ENCODE data around the gene C1orf87.
"Not testable (repeated sequence)": the region's sequence is repeated elsewhere in the genome, so short reads cannot be mapped to it uniquely, and the experiment has no call there.

The C1orf87 gene

DNA sequence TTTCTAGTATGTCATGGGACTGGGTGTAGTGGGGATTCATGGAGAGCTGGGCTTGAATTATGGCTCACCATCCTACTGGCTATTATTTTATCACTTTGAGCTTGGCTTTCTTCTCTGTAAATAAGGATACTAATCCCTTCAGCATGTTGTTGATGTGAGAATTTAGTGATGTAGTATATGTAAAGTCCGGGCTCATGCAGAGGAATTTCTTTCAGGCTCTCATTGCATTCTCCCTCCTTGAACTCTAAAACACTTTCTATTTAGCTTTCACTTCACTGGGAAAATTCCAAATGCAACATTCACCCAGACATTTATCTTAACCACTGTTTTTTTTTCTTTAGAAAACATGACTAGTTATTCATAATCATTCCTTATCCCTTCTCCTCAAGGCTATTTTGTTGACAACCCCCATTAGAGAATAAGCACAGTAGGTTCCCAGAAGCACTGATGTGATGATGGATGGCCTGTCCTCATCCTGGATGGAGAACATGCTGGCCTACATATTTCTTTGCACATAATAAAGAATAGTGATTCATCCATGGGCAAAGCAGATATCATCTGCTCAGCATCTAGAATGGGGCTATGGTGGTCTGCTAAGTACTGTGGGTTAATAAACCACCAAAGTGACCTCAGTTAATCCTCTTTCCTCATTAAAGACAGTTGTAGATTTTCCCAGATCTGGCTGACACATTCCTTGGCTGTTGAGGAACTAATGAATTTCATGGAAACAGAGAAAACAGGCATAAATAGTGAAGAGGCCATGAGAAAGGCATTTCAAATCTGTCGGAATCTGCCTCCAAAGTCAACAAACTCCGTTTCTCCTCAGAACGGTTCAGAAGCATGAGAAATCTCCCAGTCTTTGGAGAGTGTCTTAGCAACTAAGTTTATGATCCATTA is 79.0 kb downstream of the C1orf87 start:
- DNase-seq (ENCODE audit: low spot score): no peak

DNA sequence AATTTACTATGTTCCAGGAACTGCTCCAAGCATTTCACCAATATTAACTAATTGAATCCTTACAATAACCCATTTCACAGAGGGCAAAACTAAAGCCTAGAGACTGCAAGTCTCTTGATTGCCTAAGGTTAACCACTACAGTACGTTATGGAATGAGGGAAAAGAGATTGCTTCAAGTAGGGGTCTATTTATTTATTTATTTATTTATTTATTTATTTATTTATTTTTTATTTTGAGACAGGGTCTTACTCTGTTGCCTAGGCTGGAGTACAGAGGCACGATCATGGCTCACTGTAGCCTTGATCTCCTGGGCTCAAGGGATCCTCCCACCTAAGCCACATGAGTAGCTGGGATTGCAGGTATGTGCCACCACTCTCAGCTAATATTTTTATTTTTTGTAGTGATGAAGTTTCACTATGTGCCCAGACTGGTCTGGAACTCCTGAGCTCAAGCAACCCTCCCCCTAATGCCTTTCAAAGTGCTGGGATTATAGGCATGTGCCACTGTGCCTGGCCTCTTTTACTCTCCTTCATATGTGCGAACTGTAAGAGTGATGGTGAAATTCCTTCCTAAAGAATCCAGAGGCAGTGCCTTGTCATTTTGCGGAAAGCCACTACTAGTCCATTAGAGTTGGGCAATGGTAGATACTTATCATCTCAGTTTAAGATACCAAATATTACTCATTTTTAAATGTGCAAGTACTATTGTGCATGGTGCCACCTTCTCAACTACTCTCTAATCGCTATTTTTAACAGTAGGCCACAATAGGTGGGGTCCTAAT is 81.3 kb downstream of the C1orf87 start:
- DNase-seq (ENCODE audit: low spot score): no peak

DNA sequence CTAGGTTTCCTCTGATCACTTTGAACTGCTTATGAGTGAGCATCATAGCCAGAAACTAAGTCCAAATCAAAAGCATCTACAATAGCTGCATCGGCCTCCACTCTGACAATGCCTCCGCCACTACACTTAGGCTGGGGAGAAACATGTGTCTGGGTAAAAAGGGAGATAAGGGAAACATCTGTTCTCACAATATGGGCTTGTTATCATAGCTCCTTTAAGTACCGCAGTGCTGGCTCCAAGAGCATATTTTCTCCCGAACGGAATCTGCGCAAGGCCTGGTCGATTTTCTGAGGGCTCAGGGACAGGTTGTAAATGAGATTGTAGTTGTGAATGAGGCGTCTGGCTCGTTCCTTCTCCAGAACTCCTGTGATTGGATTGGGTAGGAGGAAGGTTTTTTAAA is 83.1 kb downstream of the C1orf87 start:
- no peak for DNase-seq (ENCODE audit: low spot score)

DNA sequence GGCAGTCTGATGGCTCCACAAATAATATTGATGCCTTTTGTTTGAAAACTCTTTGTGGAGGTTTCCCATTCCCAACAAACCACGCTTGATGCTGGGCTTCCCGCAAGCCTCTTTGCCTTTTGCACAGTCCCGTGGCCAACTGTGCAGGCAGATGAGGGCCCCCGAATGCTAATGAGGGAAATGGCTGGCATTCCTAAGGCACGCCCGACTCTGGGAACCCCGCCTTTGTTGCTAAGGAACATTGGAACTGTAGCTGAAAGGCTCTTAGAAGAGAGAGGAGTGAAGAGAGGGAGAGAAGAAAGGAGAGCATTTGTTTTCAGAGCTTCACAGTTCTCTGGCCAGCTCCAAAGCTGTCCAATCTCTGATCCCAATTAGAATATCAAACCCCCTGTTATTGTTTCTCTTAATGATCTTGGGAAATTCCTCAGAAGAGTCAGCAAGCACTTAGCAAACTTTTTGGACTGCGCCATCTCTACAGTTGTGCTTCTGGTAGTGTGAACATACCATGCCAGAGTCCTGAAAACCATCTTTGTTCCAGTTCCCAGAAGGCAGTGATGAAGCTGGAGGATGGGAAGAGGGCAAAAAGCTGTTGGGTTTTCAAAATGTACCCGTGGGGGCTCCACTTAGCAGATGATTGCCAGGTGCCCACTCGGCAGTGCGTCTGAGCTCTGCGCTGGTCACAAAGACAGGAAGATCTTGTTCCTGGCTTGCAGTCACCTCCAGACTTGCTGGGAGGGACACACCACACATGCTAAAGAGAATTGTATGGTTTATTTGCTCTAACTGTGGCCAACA is 86.9 kb downstream of the C1orf87 start:
- no peak for DNase-seq (ENCODE audit: low spot score)

DNA sequence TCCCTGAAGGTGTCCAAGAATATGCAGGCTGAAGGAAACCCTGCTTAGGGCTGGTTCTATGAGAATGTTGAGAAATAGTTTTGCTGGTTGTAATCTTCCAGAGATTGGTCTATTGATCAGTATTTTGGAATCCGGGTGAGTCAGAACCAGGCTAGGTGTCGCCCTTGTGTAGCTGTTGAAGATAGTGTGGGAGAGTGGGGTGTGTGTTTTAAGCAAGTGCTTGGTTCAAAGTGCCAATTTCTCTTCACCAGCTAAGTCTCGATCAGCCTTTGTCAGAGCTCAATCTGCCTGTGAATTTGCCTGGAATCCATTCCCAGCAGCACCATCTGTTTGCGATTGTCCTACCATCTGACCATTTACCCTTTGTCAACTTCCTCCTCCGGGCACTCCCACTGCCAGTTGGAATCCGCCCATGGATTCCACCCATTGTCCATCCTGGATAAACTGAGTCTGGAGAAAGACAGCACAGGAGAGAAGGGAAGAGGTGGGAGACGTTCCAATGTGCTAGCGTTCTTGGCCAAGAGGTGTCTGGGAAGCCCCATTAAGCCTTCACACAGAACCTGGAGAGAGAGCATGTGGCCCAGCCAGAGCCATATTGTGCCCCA is 87.6 kb downstream of the C1orf87 start:
- DNase-seq (ENCODE audit: low spot score): no peak

DNA sequence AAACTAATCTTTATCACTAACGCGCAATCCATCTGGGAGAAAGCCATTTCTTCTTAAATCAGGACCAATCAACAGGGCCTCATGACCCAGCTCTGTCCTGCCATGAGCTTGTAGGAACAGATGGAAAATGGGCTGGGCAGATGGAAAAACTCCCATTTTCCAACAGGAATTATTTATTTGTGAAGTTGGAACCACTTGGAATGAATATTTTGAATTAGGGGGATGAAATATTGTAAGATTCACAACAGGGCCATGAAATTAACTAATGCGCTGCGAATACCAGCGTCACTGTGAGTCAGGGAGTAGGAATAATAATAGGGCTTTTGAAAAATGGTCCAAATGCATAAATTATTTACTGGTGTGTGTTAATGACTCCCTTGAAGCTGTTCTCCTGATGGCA is 93.9 kb downstream of the C1orf87 start:
- DNase-seq (ENCODE audit: low spot score): no peak

DNA sequence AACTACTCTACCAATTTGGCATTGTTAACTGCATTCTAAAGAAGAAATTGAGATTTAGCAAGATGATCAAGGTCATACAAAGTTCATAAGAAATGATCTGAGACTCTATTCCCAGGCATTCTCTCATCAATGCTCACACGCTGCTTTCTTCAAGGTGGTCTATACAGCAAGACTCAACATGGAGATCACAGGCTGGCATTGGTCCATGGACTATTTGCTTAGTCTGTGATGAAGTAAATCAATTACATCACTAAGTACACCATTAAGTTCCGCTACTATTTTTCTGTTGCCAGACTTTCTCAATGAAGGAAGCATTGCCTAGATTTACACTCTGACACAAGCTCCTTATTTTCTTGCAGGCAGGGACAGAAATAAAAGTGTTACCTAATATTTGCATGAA is 95.1 kb downstream of the C1orf87 start:
- DNase-seq (ENCODE audit: low spot score): no peak

DNA sequence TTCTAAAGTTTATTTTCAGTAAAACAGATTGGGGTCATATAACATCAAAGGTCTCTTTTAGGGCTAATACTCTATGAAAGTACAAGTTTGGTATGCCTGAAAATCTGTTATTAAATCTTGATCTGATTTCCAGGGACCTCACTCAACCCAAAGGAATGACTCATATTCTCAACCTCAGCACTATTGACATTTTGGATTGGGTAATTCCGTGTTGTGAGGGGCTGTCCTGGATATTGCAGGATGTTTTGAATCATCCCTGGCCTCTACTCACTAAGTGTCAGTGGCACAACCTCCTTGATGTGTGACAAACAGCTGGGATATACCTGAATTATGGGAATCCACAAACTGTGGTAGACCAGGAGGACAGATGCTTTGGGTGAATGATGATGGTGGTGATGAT is 95.5 kb downstream of the C1orf87 start:
- no peak for DNase-seq (ENCODE audit: low spot score)

DNA sequence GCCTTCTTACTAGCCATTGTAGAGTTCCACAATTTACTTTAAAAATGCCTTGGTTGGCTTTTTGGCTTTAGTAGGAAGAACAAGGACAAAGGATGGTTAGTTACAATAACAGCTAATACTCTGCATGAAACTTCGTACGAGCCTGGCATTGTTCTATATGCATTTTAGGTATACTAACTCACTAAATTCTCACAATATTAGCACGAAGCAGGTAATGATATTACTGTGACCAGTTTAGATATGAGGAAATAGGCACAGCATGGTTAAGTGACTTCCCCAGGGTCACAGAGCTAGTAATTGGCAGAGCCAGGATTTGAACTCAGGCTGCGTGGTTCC is 96.5 kb downstream of the C1orf87 start:
- no peak for DNase-seq (ENCODE audit: low spot score)

DNA sequence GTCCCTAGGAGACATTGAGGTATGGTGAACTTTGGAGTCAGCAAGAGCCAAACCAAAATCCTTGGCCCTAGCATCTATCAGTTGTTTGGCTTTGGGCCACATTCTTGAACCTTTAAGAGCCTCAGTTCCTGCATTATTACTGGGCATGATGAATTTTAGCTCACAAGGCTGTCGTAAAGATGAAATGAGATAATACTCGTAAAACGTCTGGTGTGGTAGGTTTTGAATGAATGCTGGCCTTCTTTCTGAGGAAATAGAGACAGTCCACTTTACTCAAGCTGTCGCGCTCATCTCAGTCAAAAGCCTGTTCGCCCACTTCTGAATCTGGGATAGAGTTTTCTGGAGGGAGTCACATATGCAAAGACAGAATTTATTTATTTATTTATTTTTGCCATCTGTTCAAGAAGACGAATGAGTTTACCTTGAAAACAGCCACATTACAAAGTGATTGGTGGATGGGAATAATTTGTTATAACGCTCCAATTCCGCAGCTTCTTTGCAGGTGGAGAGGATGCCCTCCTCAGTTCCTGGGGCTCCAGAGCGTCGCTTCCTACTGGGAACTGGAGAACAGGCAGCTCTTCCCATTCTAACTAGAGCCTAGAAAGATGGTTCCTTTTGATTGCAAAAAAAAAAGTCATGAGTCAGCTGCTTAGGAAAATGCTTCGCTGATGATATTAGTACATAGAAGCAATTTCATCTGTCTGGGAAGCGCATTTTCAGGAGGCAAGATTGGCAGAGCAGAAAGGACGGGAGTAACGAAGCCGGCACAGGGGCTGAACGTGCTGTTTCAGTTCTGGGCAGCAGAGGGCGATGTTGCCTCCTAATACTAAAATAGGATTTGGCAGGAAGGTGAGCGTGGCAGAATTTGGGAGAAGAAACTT is 97.1 kb downstream of the C1orf87 start:
- peak; percentile 43 for DNase-seq (ENCODE audit: low spot score)

DNA sequence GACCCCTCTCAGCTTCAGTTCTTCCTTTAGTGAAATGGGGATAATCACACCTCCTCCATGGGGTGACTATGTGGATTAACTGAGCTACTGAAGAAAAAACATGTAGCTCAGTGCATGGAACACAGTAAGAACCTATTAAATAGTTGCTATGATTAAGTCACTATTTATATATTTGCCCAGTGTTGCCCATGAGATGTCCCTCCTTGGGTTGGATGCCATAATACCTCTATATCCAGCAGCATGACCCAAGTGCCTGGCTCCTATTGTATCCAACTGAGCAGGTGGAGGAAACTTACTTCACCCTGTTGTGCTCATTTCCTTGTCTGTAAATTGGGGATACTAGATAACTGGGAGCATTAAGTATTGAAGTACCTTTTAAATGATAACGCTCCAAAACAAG is 99.9 kb downstream of the C1orf87 start:
- DNase-seq (ENCODE audit: low spot score): no peak

DNA sequence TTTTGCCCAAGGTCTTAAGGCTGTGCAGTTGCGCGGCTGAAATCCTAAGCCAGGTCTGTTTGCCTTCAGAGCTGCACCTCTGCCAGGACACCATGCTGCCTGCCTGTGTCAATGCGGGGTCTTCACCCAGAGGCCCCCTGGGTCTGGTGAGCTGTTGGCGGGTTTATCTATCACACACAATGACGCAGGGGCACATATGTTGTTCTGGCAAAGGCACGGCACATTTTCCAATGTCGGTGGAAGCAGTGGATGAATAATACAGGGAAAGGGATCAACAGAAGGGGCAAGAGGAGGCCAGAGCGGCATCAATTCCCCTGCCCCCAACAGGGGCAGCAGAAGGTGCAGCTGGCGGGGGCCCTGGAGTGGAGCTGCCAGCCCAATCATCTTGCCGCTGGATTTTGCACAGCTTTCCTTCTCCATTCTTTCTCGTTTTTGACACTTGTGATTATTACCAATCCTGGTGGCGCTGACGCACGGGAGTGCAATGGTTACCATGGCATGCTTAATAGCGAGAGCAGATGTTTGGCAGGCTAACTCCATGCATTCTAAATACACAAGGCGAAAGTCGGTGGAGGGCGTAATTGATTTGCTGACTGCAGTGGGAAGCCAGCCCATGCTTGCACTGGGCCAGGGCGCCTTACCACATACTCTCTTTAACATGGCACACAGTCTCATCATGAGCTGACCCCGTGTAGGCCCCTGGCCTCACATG is 101.2 kb downstream of the C1orf87 start:
- DNase-seq (ENCODE audit: low spot score): no peak

DNA sequence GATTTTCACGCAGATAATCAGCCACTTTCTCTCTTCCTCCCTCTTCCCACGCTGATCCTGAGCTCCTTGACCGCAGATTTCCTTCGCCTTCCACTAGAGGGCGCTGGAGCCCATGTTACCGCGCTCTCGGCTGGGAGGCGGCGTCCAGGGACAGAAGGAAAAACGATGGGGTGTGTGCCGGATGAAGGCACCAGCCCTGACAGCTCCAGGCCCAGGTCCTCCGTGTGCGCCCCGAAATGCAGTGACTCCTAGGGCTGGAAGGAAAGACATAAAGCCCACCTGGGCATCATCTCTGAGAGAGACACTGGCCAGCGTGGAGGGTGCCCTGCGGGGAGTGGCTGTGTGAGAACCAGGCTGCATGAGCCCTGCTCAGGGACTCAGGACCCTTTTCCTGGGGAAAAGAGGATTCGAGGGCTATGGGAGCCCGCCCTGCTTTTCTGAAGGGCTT is 102.1 kb downstream of the C1orf87 start:
- DNase-seq (ENCODE audit: low spot score): peak; percentile 56

DNA sequence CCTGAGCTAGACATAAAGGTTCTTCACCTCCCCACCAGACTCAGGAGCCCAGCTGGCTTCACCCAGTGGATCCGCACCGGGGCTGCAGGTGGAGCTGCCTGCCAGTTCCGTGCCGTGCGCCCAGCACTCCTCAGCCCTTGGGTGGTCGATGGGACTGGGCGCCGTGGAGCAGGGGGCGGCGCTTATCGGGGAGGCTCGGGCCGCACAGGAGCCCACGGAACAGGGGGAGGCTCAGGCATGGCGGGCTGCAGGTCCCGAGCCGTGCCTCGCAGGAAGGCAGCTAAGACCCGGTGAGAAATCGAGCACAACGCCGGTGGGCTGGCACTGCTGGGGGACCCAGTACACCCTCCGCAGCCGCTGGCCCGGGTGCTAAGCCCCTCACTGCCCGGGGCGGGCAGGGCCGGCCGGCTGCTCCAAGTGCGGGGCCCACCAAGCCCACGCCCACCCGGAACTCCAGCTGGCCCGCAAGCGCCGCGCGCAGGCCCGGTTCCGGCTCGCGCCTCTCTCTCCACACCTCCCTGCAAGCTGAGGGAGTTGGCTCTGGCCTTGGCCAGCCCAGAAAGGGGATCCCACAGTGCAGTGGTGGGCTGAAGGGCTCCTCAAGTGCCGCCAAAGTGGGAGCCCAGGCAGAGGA is 103.9 kb downstream of the C1orf87 start:
- DNase-seq (ENCODE audit: low spot score): not testable (repeated sequence)

DNA sequence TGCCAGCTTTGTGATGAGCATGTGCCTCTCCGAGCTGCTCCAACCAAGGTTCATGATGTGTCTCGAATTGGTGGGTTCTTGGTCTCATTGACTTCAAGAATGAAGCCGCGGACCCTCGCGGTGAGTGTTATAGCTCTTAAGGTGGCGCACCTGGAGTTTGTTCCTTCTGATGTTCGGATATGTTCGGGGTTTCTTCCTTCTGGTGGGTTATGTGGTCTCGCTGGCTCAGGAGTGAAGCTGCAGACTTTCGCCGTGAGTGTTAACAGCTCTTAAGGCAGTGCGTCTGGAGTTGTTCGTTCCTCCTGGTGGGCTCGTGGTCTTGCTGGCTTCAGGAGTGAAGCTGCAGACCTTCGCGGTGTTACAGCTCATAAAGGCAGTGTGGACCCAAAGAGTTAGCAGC is 104.8 kb downstream of the C1orf87 start:
- DNase-seq (ENCODE audit: low spot score): not testable (repeated sequence)

DNA sequence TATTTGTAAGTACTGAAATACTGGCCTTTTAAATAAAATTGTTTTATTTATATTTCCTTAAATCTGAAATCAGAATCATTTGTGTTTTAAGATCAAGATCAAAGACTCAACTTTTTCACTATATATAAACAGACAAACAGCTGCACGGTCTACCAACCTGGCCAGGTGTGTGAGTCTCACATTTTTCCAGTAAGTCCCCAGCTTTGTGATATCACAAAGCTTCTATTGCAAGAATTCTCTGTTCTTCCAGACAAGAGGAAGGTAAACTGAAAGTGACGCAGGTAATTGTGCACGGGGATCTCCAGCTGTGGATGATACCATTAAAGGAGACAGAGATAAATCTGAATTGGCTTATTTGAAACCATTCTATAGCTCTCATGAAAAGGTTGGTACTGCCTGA is 105.8 kb downstream of the C1orf87 start:
- DNase-seq (ENCODE audit: low spot score): no peak

DNA sequence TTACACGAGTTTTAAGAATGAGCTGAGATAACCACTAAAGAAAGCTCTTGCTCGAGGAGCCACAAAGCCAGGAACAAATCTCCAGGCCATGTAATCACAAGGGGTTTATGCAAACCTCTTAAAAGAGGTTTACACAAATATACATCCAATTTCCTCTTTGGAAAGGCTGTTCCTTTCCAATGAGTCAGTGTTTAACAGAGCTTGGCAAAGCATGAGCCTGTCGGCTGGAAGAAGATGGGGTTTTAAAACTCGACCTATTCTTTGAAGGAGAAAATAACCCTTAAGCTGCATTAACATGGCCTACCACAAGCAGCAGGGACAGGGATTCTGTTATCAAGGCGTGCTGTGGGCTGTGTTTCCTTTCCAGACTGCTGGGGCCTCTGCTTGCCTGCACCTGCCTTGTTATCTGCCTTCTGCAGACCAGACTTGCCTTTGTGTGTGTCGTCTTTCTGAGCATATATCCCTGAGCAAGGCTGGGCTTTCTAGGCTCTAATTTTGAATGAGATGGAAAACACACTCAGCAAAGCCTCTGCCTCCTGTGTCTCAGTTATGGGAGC is 106.4 kb downstream of the C1orf87 start:
- no peak for DNase-seq (ENCODE audit: low spot score)

DNA sequence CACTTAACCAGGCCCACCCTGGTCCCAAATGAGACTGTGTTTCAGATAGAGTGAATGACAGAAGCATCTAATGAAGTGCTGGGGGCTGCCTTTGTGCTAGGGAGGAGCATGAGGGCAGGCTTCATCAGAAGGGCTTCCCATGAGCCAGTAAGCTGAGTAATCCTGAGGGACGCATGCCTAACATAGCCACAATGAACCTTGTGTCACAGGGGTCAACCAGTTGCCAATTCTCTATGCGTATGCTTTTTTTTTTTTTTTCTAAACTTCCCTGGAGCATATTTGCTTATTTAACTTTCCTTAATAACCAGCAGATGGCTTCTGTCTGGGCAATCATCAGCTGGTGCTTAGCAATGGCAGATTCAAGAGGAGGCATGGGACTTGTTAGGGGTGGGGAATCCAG is 121.5 kb downstream of the C1orf87 start:
- no peak for DNase-seq (ENCODE audit: low spot score)

DNA sequence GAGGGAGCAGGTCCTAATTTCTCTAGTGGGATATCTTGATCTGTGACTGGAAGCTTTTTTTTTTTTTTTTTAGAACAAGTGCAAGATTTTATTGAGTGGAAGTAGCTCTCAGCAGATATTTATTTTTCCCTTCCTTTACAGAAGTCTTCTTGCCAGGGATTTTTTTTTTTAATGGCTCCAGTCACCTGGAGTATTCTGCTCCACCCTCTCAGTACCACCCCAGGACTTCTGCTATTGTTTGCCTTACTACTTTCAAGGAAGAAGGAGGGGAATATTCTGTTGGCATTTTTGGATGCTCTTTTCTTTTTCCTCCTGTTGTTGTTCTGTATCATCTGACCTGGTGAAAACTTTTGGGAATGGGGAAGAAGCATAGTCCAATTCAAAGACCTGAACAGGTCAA is 123.9 kb downstream of the C1orf87 start:
- no peak for DNase-seq (ENCODE audit: low spot score)

DNA sequence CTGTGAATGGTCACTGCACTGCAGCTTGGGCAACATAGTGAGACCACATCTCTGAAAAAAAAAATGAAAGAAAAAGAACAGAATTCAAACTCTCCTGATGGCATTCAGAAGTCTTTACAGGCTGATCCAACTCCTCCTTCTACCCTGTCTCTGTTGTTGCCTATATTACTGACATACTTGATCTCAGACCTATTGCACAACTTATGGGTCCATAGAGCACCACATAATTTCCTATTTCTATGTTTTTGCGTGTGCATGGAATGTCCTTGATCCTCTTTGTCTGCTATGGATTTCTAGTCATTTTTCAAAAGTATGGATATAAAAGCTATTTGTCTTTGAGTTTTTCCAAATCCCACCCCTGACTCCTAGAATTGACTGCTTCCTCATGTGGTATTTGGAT is 124.6 kb downstream of the C1orf87 start:
- DNase-seq (ENCODE audit: low spot score): no peak
